ENCODE data around the gene HMGXB4. TPM values are rescaled to one million over a fixed set of nuclear protein-coding genes. Genes with fewer than 3 reads are reported as not detected.

The HMGXB4 gene
- total RNA-seq, 2 donors from 2014 or later = 14.7 to 15.7 TPM

DNA sequence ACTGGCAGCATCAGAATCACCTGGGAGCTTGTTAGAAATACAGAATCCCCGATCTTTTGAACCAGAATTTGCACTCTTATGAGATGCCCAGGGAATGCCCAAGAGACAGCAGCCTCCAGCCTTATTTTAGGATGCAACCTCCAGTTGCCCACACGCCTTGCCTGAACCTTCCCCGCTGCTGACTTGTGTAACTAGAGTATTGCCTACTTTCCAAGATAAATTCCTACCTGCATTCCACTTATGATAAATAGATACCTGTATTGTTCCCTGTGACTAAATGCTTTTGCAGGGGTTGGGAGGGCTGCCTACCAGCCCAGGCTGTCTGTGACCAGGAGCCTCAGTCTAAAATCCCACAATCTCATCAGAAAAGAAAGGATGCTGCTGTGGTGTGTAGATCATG, 44.3 kb upstream of the HMGXB4 start:
- H3K9me3 ChIP-seq = no peaks in the 10 kb centered on the region
- H3K4me3 ChIP-seq = no peak overlapping the region
- TF ChIP-seq, protein P1, sequence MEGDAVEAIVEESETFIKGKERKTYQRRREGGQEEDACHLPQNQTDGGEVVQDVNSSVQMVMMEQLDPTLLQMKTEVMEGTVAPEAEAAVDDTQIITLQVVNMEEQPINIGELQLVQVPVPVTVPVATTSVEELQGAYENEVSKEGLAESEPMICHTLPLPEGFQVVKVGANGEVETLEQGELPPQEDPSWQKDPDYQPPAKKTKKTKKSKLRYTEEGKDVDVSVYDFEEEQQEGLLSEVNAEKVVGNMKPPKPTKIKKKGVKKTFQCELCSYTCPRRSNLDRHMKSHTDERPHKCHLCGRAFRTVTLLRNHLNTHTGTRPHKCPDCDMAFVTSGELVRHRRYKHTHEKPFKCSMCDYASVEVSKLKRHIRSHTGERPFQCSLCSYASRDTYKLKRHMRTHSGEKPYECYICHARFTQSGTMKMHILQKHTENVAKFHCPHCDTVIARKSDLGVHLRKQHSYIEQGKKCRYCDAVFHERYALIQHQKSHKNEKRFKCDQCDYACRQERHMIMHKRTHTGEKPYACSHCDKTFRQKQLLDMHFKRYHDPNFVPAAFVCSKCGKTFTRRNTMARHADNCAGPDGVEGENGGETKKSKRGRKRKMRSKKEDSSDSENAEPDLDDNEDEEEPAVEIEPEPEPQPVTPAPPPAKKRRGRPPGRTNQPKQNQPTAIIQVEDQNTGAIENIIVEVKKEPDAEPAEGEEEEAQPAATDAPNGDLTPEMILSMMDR (IDR thresholded peaks at IDR 0.05) = no peak
- no peaks in the 10 kb centered on the region for H3K36me3 ChIP-seq
- no peak for DNase-seq (ENCODE audit: low spot score)
- no peak overlapping the region for H3K27ac ChIP-seq
- no peaks in the 10 kb centered on the region for H3K27me3 ChIP-seq (replicated peaks; ENCODE audit: insufficient read depth)
- no peak for ATAC-seq (ENCODE audit: insufficient number of reproducible peaks, low FRiP score, low read depth)
- no peaks in the 10 kb centered on the region for H3K4me1 ChIP-seq (ENCODE audit: control insufficient read depth in 1 of 2, low read depth in 2 of 2)

DNA sequence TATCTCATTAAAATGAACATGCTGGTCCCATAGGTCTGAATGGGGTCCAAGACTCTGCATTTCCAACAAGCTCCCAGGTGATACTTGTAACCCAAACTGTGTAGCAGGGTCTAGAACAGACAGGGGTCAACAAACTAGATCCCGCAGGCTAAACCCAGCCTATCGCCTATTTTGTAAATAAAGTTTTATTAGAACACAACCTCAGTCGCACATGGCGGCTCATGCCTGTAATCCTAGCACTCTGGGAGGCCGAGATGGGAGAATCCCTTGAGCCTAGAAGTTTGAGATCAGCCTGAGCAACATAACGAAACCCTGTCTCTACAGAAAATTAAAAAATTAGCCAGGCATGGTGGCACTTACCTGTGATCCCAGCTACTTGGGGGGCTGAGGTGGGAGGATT, 42.3 kb upstream of the HMGXB4 start:
- TF ChIP-seq, protein P1 (IDR thresholded peaks at IDR 0.05) = no peak
- H3K27ac ChIP-seq = no peak overlapping the region

DNA sequence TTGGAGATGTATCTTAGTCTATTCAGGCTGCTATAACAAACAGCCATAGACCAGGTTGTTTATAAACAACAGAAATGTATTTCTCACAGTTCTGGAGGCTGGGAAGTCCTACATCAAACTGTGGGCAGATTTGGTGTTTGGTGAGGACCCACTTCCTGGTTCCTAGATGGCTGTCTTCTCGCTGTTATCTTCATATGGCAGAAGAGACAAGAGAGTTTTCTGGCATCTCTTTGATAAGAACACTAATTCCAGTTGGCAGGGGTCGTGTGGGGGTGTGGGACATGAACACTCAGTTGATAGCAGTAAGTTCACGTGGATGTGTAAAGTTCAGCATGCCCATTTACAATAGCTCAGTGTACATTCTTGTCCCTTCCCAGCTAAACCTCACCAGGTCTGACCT, 41.3 kb upstream of the HMGXB4 start:
- no peak overlapping the region for H3K4me3 ChIP-seq
- H3K27me3 ChIP-seq (replicated peaks; ENCODE audit: insufficient read depth) = no peaks in the 10 kb centered on the region
- ATAC-seq (ENCODE audit: insufficient number of reproducible peaks, low FRiP score, low read depth) (no peak), DNase-seq (ENCODE audit: low spot score) (no peak)
- no peaks in the 10 kb centered on the region for H3K36me3 ChIP-seq
- TF ChIP-seq, protein P1 (IDR thresholded peaks at IDR 0.05) = no peak
- H3K4me1 ChIP-seq (ENCODE audit: control insufficient read depth in 1 of 2, low read depth in 2 of 2) = no peaks in the 10 kb centered on the region
- no peaks in the 10 kb centered on the region for H3K9me3 ChIP-seq
- H3K27ac ChIP-seq = no peak overlapping the region

More for the DNA sequence above, 42.3 kb upstream of the HMGXB4 start:
- DNase-seq (ENCODE audit: low spot score) = no peak
- Histone ChIP-seq H3K36me3 (no peaks in the 10 kb centered on the region), H3K4me1 (ENCODE audit: control insufficient read depth in 1 of 2, low read depth in 2 of 2) (no peaks in the 10 kb centered on the region), H3K4me3 (no peak overlapping the region), H3K9me3 (no peaks in the 10 kb centered on the region), H3K27me3 (replicated peaks; ENCODE audit: insufficient read depth) (no peaks in the 10 kb centered on the region)
- no peak for ATAC-seq (ENCODE audit: insufficient number of reproducible peaks, low FRiP score, low read depth)

- Histone ChIP-seq H3K4me1 (ENCODE audit: control insufficient read depth in 1 of 2, low read depth in 2 of 2) (no peaks in the 10 kb centered on the region), H3K27ac (no peak overlapping the region), H3K27me3 (replicated peaks; ENCODE audit: insufficient read depth) (no peaks in the 10 kb centered on the region), H3K36me3 (no peaks in the 10 kb centered on the region), H3K4me3 (no peak overlapping the region), H3K9me3 (no peaks in the 10 kb centered on the region)
- TF ChIP-seq, protein P1 (IDR thresholded peaks at IDR 0.05) = no peak
- DNase-seq (ENCODE audit: low spot score) (no peak), ATAC-seq (ENCODE audit: insufficient number of reproducible peaks, low FRiP score, low read depth) (no peak)
Measured at GRCh38 chr22:35217527-35217926, 39.8 kb upstream of the HMGXB4 start.

DNA sequence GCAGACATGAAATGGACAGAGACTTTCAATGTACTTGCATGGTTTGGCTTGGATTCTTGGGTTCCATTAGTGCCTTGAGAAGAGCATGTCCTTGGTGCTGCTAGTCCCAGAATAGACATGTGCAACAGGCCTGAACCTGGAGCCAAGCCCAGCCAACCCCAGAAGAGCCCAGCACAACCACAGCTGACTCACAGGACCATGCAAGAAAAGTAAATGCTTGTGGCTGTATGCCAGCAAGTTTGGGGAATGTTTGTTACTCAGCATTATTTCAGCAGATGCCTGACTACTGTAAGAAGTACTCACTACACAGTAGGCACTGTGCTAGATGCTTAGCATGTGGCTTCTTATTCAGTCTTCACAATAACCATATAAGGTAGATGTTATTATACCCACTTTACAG, 39.2 kb upstream of the HMGXB4 start:
- DNase-seq (ENCODE audit: low spot score) (no peak), ATAC-seq (ENCODE audit: insufficient number of reproducible peaks, low FRiP score, low read depth) (no peak)
- Histone ChIP-seq H3K27me3 (replicated peaks; ENCODE audit: insufficient read depth) (no peaks in the 10 kb centered on the region), H3K4me3 (no peak overlapping the region), H3K9me3 (no peaks in the 10 kb centered on the region), H3K4me1 (ENCODE audit: control insufficient read depth in 1 of 2, low read depth in 2 of 2) (no peaks in the 10 kb centered on the region), H3K36me3 (no peaks in the 10 kb centered on the region), H3K27ac (no peak overlapping the region)
- TF ChIP-seq, protein P1 (IDR thresholded peaks at IDR 0.05) = no peak
